Keratinocyte (primary cell): ENCODE measurements around the gene LRRC4.

Experiments
- CTCF ChIP-seq, 3 experiments: IDR thresholded peaks in 1 of 3; conservative IDR thresholded peaks in 1 of 3; optimal IDR thresholded peaks in 1 of 3; 2 replicates in 2 of 3; 3 replicates in 1 of 3; pipeline versions ENCODE3 to v1.5.1; 2011; ENCODE audit warnings: low read length in 3 of 3, mild to moderate bottlenecking in 3 of 3, moderate library complexity in 2 of 3, control low read depth in 1 of 3, inconsistent platforms in 1 of 3; ENCODE audit not compliant: insufficient read depth in 2 of 3; ENCODE audit errors: extremely low read depth in 1 of 3
- EZH2 ChIP-seq: IDR thresholded peaks from one replicate; pipeline ENCODE4 v1.6.1; 2012; ENCODE audit warnings: inconsistent platforms, mild to moderate bottlenecking, low read length, moderate library complexity

DNA sequence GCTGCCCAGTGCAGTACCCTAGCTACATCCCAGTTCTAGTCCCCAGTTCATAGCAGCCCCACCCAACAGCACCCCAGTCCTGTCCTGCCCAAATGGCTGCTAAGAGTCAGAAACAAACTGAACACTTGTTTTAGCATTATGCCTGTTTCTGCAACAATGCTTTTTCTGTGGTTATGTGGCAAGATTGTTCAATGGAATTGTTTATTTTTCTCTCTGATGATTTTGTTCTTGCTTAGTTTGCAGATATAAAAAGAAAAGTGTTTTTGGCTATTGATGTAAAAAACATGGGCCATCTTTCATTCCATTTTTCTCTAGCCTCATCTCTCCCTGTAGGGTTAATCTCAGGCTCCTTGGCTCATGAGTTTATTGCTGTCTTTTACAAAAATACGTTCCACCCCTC, 42.5 kb downstream of the LRRC4 start:
- TF ChIP-seq CTCF (optimal IDR thresholded peaks at IDR 0.05 in 1 of 3, IDR thresholded peaks at IDR 0.05 in 1 of 3, conservative IDR thresholded peaks at IDR 0.05 in 1 of 3; ENCODE audit: extremely low read depth in 1 of 3, insufficient read depth in 2 of 3, low read length in 3 of 3), result no peak
- no peak for TF ChIP-seq EZH2
